ENCODE results near the gene IER5. TPM values are rescaled to one million over a fixed set of nuclear protein-coding genes. Genes with fewer than 3 reads are reported as not detected.

The IER5 gene
- total RNA-seq, 1 experiment from 2014 or later: 27.6 TPM

- DNase-seq (ENCODE audit: low read depth): no peak
Measured at GRCh38 chr1:181095763-181096184, 7.3 kb downstream of the IER5 start.

- DNase-seq (ENCODE audit: low read depth): no peak
Measured at GRCh38 chr1:181097242-181097641, 8.7 kb downstream of the IER5 start.

GRCh38 chr1:181099152-181100014, 10.9 kb downstream of the IER5 start:
- DNase-seq (ENCODE audit: low read depth): no peak

DNA sequence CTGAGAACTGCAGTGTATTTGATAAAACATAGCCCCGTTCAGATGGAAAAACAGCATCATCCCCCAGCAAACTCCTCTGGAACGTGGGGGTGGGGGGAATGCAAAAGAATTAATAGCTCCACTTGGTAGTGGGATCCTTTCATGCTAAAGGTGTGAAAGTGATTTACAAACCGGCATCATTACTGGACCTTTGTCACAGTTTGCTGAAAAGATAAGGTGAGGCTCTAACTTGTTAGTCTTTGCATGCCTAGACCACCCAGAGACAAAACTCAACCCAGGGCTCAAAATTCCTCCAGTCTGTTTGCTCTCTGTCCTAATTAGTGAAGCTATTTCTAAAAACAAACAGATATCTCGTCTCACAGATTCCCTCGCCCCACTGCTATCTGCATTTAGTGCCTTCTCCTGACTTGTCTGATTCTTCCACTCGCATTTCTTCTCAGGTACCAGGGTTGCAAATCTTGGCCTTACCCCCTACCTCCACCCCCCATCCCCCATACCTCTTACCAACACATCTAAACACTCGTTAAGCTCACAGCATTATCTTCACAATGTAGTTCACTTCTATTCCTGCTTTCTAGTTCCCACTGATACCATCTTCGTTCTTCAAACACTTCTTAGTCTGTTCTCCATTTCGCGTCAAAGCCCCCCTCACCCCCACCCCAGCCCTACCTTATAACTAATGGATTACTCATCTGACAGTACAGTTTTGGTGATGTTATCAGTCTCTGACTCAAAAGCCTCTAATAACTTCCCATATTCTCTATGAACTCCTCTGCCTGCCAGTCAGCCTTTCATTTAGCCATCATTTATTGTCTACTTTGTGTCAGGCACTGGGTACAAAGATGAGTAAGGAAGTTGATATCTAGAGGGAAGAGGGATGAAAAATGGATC, 11.8 kb downstream of the IER5 start:
- no peak for DNase-seq (ENCODE audit: low read depth)

DNA sequence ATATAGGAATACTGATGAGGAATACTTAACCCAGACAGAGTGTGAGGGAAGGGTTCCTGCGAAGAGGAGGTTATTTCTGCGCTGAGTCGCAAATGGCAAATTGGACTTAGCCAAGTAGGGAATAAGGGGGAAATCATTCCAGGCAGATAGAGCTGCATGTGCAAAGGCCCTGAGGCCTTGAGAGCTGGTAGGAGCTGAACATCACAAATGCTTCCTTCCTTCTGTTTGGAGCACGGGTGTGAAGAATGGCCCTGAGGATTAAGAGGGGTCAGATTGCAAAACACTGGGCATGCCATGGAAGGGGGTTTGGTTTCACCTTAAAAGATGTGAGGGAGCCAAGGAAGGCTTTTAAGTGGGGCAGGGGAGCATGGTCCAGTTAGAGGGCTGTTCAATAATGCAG, 12.4 kb downstream of the IER5 start:
- no peak for DNase-seq (ENCODE audit: low read depth)

GRCh38 chr1:181101581-181102226, 13.2 kb downstream of the IER5 start:
- peak; percentile 89 for DNase-seq (ENCODE audit: low read depth)

- no peak for DNase-seq (ENCODE audit: low read depth)
Measured at GRCh38 chr1:181102841-181103240, 14.3 kb downstream of the IER5 start.

DNA sequence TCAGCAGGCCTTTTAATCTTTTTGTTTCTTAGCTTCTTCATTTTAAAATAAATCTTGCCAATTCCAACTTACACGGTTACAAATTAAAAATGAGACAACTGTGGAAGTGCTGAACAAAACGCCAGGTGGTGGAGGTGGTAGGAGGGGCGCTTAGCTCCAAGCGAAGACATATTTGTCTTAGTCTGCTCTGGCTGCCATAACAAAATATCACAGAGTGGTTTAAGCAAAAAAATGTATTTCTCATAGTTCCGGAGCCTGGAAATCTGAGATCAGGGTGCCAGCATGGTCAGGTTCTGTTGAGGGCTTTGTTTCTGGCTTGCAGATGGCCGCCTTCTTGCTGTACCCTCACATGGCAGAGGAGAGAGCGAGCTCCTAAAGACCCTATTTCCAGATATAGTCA, 14.9 kb downstream of the IER5 start:
- no peak for DNase-seq (ENCODE audit: low read depth)

- peak; percentile 47 for DNase-seq (ENCODE audit: low read depth)
Measured at GRCh38 chr1:181104042-181104789, 15.7 kb downstream of the IER5 start.

- DNase-seq (ENCODE audit: low read depth): no peak
Measured at GRCh38 chr1:181104790-181105133, 16.3 kb downstream of the IER5 start.

- DNase-seq (ENCODE audit: low read depth): peak; percentile 69
Measured at GRCh38 chr1:181105134-181106021, 16.9 kb downstream of the IER5 start.

DNA sequence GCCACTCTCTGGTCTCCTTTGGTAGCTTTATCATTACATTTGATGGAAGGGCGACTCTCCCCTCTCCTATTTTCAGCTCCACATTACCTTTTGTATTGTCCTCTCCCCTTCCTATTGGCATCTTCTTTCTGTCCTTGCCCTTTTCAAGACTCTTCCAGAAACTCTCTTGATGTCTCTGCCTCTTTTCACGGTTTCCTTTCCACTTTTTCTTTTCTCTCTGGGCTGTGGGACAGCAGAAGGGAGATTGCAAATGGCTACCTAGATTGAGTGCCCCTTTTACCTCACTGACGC, 17.5 kb downstream of the IER5 start:
- DNase-seq (ENCODE audit: low read depth): no peak

- no peak for DNase-seq (ENCODE audit: low read depth)
Measured at GRCh38 chr1:181106479-181106878, 18.0 kb downstream of the IER5 start.

DNA sequence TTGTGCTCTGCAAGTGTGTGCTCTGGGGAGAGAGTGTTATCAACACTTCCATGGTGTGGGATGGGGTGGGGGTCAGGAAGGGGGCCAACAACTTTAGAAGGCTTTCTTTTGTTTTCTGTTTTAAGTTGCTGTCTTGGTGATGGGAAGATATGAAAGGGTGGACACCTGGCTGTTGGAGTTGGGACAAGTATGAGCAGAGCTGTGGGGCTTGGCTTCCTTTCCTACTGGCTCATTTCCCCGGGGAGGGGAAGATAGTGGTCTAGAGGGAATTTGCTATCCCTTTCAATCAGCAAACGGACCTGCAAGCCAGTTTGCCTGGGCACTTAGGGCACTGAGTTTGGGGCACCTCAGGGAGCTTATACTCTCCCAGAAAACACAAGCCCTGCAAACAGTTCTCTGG, 19.2 kb downstream of the IER5 start:
- DNase-seq (ENCODE audit: low read depth): no peak

DNA sequence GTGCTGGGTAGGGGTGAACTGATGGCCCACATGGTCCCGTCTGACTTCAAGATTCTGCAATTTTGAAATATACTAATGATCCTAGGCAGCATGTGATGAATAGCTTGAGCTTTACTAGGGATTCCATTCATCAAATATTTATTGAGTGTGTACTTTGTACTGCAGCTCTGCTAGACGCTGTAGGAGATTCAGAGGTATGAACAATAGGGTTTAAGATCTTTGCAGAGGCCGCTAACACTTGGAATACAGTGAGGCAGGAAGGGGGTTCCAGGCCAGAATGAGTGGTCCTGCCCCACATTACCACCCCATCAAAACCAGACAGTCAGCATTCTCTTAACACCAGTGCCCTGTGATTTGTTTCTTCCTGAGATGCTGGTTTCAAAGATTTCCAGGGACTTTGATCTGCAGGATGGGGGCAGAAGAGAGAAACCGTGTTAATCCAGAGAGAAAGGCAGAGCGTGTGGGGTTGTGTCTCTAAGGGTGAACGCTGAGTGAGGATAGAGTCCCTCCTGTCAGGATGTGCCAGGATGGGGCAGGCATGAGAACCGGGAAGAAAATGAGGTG, 19.9 kb downstream of the IER5 start:
- DNase-seq (ENCODE audit: low read depth): no peak

GRCh38 chr1:181110013-181110412, 21.5 kb downstream of the IER5 start:
- DNase-seq (ENCODE audit: low read depth): no peak

DNA sequence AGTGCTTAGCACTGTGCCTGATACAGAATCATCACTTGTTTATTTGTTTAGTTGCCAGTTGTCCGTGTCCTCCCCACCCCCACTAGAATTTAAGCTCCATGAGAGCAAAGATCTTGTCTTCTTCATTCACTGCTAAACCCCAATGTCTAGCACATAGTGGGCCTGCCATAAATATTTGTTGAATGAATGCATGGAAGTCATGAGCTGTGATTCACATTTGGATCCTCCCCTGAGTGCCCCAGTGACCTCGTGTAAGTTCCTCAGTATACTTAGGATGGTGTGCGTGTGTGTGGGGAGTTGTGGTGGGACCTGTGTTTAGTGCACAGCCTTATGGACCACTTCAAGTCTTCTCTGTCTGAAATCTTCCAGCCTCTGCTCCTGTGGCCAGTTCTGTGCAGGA, 23.1 kb downstream of the IER5 start:
- peak; percentile 54 for DNase-seq (ENCODE audit: low read depth)

GRCh38 chr1:181112071-181112929, 23.8 kb downstream of the IER5 start:
- DNase-seq (ENCODE audit: low read depth): peak; percentile 99

DNA sequence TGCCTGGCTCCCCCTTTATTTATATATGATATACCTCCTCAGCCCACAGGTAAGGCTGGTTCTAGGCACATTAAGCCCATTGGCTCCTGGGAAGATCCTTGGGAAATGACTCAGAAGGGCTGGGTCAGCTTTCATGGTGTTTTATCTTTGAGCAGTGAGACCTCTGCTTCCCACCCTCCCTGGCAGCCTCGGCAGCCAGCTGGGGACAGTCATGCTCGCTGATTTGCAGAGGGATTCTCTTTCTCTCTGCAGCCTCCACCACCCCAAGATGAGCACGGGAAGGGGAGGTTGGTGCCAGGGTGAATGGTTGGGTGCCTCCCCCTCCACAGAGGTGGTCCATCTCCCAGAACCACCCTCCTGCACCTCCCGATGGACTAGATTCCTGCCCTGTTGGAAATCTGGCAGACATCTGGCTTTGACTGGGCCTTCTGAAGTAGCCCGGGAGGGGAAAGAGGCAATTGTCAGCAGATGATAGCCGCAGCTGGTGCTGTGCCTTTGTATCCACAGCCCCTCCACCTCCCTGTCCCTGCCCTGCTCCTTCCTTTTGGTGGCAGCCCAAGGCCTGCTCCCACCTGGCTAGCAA, 24.6 kb downstream of the IER5 start:
- DNase-seq (ENCODE audit: low read depth): peak; percentile 88

All from HT1080 (cell line).